Natural killer cell treated with Interleukin-12 subunit alpha and Interleukin-12 subunit beta and Interleukin-15 and Interleukin-18, amount 100 ng/mL, for 72 hours (primary cell): ENCODE measurements around the gene PCLAF. TPM values are rescaled to one million over a fixed set of nuclear protein-coding genes. Genes with fewer than 3 reads are reported as not detected.
A peak's percentile ranks its signal among the peaks of the same experiment; 100 is the strongest.
"Not testable (repeated sequence)": the region's sequence is repeated elsewhere in the genome, so short reads cannot be mapped to it uniquely, and the experiment has no call there.

Experiments
- ATAC-seq, 2 donors: fragments of 150-1000 bp; cut with Tn5 transposase in 1 of 2; sonication (Bioruptor Pico), chemical (Tn5 transposase) in 1 of 2; 2 replicates each; pipeline ENCODE4 v1.10.0; 2021
- DNase-seq: peaks from one replicate; pipeline ENCODE4 v3.0.0; 2022; ENCODE audit warnings: low spot score
- H3K27ac Mint-ChIP-seq, 2 donors: 1 replicate in 1 of 2; 2 replicates in 1 of 2; pipeline ENCODE4 v1.8.0; 2022; ENCODE audit warnings: mixed read lengths in 2 of 2, mild to moderate bottlenecking in 1 of 2, moderate library complexity in 1 of 2
- H3K27me3 Mint-ChIP-seq, 2 donors: 1 replicate in 1 of 2; 2 replicates in 1 of 2; pipeline ENCODE4 v1.8.0; 2022; ENCODE audit warnings: mixed read lengths in 2 of 2
- H3K36me3 Mint-ChIP-seq: one replicate; pipeline ENCODE4 v1.8.0; 2022; ENCODE audit warnings: mixed read lengths
- H3K4me1 Mint-ChIP-seq, 2 donors: 1 replicate in 1 of 2; 2 replicates in 1 of 2; pipeline ENCODE4 v1.8.0; 2022; ENCODE audit warnings: low read depth in 2 of 2, mixed read lengths in 2 of 2, mild to moderate bottlenecking in 1 of 2
- H3K4me3 Mint-ChIP-seq: one replicate; pipeline ENCODE4 v1.8.0; 2022; ENCODE audit warnings: mixed read lengths
- H3K9me3 Mint-ChIP-seq: 2 replicates; pipeline ENCODE4 v1.8.0; 2022; ENCODE audit warnings: mixed read lengths
- total RNA-seq, 2 donors: library from RNA; stranded (reverse); gene quantifications; one replicate each; pipeline ENCODE4 v1.2.3, GENCODE V29; 2022

PCLAF gene
- total RNA-seq, 2 donors from 2014 or later: 47.7 to 90.0 TPM

DNA sequence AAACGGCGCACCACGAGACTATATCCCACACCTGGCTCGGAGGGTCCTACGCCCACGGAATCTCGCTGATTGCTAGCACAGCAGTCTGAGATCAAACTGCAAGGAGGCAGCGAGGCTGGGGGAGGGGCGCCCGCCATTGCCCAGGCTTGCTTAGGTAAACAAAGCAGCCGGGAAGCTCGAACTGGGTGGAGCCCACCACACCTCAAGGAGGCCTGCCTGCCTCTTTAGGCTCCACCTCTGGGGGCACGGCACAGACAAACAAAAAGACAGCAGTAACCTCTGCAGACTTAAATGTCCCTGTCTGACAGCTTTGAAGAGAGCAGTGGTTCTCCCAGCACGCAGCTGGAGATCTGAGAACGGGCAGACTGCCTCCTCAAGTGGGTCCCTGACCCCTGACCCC lies 54.3 kb downstream of the PCLAF start:
- not testable (repeated sequence) for ATAC-seq, H3K27ac Mint-ChIP-seq, H3K9me3 Mint-ChIP-seq, DNase-seq, H3K4me3 Mint-ChIP-seq, H3K36me3 Mint-ChIP-seq, H3K27me3 Mint-ChIP-seq
- H3K4me1 Mint-ChIP-seq: peaks cover 13 to 17% of the 10 kb centered on the region in 2 donors

GRCh38 chr15:64326458-64326857 lies 54.8 kb downstream of the PCLAF start:
- DNase-seq, ATAC-seq, H3K9me3 Mint-ChIP-seq, H3K36me3 Mint-ChIP-seq, H3K27ac Mint-ChIP-seq, H3K27me3 Mint-ChIP-seq, H3K4me3 Mint-ChIP-seq: not testable (repeated sequence)
- peaks cover 13 to 17% of the 10 kb centered on the region in 2 donors for H3K4me1 Mint-ChIP-seq

GRCh38 chr15:64324165-64324877 lies 56.9 kb downstream of the PCLAF start:
- H3K9me3 Mint-ChIP-seq: no peaks in the 10 kb centered on the region
- DNase-seq (no peak), ATAC-seq (no peak)
- no peaks in the 10 kb centered on the region for H3K36me3 Mint-ChIP-seq
- H3K27ac Mint-ChIP-seq: no peak overlapping the region
- H3K4me1 Mint-ChIP-seq: peaks cover 13 to 17% of the 10 kb centered on the region in 2 donors
- no peaks in the 10 kb centered on the region for H3K27me3 Mint-ChIP-seq
- H3K4me3 Mint-ChIP-seq: no peak overlapping the region

DNA sequence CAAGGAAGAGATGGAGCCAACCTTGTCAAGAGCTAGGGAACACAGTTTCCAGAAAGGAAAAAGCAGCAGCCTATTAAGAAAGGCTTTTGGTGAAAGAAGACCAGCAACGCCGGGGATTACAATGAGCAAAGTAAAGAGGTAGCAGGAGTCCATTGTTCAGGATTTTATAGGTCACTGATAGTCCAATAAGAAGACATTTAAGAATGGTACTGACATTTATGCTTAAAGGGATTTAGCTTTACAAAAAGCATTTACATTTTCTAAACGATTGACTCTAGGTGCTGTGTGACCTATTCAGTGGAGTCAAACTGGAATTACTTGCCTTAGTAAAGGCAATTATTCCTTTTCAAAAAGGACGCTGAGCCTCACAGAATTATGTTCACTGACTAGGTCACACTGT lies 66.0 kb downstream of the PCLAF start:
- Mint-ChIP-seq H3K4me1 (peaks cover 17 to 18% of the 10 kb centered on the region in 2 donors), H3K36me3 (no peaks in the 10 kb centered on the region), H3K27ac (peak overlapping the region in 1 of 2 donors; percentile 48), H3K9me3 (no peaks in the 10 kb centered on the region), H3K4me3 (no peak overlapping the region), H3K27me3 (no peaks in the 10 kb centered on the region)
- ATAC-seq: no peak
- DNase-seq: no peak

GRCh38 chr15:64314456-64314855 lies 66.8 kb downstream of the PCLAF start:
- DNase-seq (no peak), ATAC-seq (no peak)
- H3K4me1 Mint-ChIP-seq: peaks cover 17 to 21% of the 10 kb centered on the region in 2 donors
- no peak overlapping the region for H3K27ac Mint-ChIP-seq
- H3K4me3 Mint-ChIP-seq: no peak overlapping the region
- H3K27me3 Mint-ChIP-seq: no peaks in the 10 kb centered on the region
- no peaks in the 10 kb centered on the region for H3K36me3 Mint-ChIP-seq
- no peaks in the 10 kb centered on the region for H3K9me3 Mint-ChIP-seq

Other genes with a start within 250 kb of the PCLAF start
- under 1 TPM in 1 of 2 donors, not detected in 1; 0.07 TPM for gene SNX22, start 229.7 kb downstream of the PCLAF start, total RNA-seq
- 100 to 1,000 TPM; 490 to 530 TPM for gene PPIB, start 218.4 kb downstream of the PCLAF start, total RNA-seq
- gene CSNK1G1, start 25.3 kb downstream of the PCLAF start, total RNA-seq: 10 to 100 TPM; 35.4 to 47.5 TPM
- gene TRIP4, start 6.4 kb upstream of the PCLAF start, total RNA-seq: 10 to 100 TPM; 36.6 to 42.9 TPM
- gene ZNF609, start 79.1 kb upstream of the PCLAF start, total RNA-seq: 10 to 100 TPM; 36.9 to 67.6 TPM